Measurements from ENCODE around the gene CDADC1.

Gene CDADC1

DNA sequence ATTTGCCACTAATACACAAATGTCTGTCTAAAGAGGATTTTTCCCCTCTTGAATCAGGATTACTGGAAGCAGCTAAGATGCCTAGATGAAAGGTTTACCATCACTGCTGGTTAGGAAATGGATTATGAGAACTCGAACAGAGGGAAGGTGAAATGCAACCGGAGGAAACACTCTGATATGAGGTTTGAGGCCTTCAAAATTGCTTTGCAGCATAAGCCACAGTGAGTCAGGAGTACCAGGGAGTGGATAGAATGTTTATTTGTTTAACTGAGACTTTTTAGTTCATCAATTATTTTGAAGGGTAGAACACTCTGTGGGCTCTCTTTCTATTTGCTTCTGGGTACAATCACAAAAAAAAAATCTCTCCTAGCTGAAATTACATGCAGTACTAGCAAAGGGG is 18.1 kb downstream of the CDADC1 start:
- DNase-seq, result no peak
- H3K9me3 Mint-ChIP-seq, result no peaks in the 10 kb centered on the region
- peaks cover 7% of the 10 kb centered on the region for H3K4me1 Mint-ChIP-seq
- TF ChIP-seq, protein P1, sequence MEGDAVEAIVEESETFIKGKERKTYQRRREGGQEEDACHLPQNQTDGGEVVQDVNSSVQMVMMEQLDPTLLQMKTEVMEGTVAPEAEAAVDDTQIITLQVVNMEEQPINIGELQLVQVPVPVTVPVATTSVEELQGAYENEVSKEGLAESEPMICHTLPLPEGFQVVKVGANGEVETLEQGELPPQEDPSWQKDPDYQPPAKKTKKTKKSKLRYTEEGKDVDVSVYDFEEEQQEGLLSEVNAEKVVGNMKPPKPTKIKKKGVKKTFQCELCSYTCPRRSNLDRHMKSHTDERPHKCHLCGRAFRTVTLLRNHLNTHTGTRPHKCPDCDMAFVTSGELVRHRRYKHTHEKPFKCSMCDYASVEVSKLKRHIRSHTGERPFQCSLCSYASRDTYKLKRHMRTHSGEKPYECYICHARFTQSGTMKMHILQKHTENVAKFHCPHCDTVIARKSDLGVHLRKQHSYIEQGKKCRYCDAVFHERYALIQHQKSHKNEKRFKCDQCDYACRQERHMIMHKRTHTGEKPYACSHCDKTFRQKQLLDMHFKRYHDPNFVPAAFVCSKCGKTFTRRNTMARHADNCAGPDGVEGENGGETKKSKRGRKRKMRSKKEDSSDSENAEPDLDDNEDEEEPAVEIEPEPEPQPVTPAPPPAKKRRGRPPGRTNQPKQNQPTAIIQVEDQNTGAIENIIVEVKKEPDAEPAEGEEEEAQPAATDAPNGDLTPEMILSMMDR (IDR thresholded peaks at IDR 0.05), result no peak
- H3K36me3 Mint-ChIP-seq (ENCODE audit: low read depth), result peaks cover 17% of the 10 kb centered on the region
- H3K27ac Mint-ChIP-seq, result no peak overlapping the region
- no peak overlapping the region for H3K4me3 Mint-ChIP-seq
- H3K27me3 Mint-ChIP-seq (ENCODE audit: low read depth, poor library complexity), result no peaks in the 10 kb centered on the region

- H3K27me3 Mint-ChIP-seq (ENCODE audit: low read depth, poor library complexity), result no peaks in the 10 kb centered on the region
- no peak overlapping the region for H3K27ac Mint-ChIP-seq
- H3K4me3 Mint-ChIP-seq, result no peak overlapping the region
- no peak for DNase-seq
- no peaks in the 10 kb centered on the region for H3K4me1 Mint-ChIP-seq
- H3K36me3 Mint-ChIP-seq (ENCODE audit: low read depth), result peaks cover 8% of the 10 kb centered on the region
- no peaks in the 10 kb centered on the region for H3K9me3 Mint-ChIP-seq
- TF ChIP-seq, protein P1 (IDR thresholded peaks at IDR 0.05), result no peak
Measured at GRCh38 chr13:49271264-49271663, 23.5 kb downstream of the CDADC1 start.

DNA sequence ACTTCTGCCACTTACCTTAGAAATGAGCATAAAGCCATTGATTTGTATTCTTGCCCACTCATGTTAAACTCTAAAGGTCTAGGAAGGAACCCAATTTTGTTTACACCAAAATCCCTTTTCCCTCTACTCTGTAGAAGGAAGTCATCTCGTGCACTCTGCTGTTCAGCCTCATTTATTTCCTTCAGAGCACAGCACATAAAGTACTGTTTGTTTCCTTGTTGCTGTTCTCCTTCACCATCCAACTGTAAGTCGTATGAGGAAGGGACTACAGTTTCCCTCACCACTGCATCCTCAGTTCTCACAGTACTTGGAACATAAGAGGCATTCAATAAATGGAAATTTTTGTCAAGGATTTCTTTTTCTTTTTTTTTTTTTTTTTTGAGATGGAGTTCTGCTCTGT is 24.6 kb downstream of the CDADC1 start:
- Mint-ChIP-seq H3K36me3 (ENCODE audit: low read depth) (peaks cover 8% of the 10 kb centered on the region), H3K27me3 (ENCODE audit: low read depth, poor library complexity) (no peaks in the 10 kb centered on the region), H3K27ac (no peak overlapping the region), H3K4me1 (no peaks in the 10 kb centered on the region), H3K9me3 (no peaks in the 10 kb centered on the region), H3K4me3 (no peak overlapping the region)
- DNase-seq, result no peak
- TF ChIP-seq, protein P1 (IDR thresholded peaks at IDR 0.05), result no peak

GRCh38 chr13:49278211-49278610 is 30.5 kb downstream of the CDADC1 start:
- Mint-ChIP-seq H3K9me3 (no peaks in the 10 kb centered on the region), H3K27me3 (ENCODE audit: low read depth, poor library complexity) (no peaks in the 10 kb centered on the region), H3K4me1 (peaks cover 7% of the 10 kb centered on the region), H3K36me3 (ENCODE audit: low read depth) (no peaks in the 10 kb centered on the region), H3K27ac (no peak overlapping the region), H3K4me3 (no peak overlapping the region)
- DNase-seq, result no peak
- TF ChIP-seq, protein P1 (IDR thresholded peaks at IDR 0.05), result no peak

DNA sequence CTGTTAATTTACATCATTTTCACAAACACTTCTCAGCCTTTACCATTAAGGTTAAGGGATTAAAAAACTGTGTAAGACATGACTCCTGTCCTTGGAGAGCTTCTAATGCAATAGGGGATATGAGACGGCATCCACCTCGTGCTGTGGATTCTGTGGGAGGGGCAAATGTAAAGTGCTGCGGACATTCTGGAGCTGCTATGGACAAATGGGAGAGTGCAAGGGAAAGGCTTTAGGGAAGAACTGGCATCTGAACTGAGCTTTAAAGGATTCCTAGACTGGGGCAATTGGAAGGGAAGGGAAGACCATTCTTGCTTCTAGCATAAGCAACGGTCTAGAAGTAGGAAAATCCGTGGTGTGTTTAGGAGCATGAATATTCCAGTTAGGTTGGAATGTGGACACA is 31.4 kb downstream of the CDADC1 start:
- Mint-ChIP-seq H3K4me3 (no peak overlapping the region), H3K36me3 (ENCODE audit: low read depth) (no peaks in the 10 kb centered on the region), H3K27ac (peak overlapping the region; percentile 51), H3K9me3 (no peaks in the 10 kb centered on the region), H3K4me1 (peaks cover 7% of the 10 kb centered on the region), H3K27me3 (ENCODE audit: low read depth, poor library complexity) (no peaks in the 10 kb centered on the region)
- TF ChIP-seq, protein P1 (IDR thresholded peaks at IDR 0.05), result no peak
- no peak for DNase-seq

- Mint-ChIP-seq H3K4me3 (no peak overlapping the region), H3K27ac (no peak overlapping the region), H3K36me3 (ENCODE audit: low read depth) (no peaks in the 10 kb centered on the region), H3K4me1 (peaks cover 7% of the 10 kb centered on the region), H3K27me3 (ENCODE audit: low read depth, poor library complexity) (peaks cover 4% of the 10 kb centered on the region), H3K9me3 (no peaks in the 10 kb centered on the region)
- TF ChIP-seq, protein P1 (IDR thresholded peaks at IDR 0.05), result no peak
- no peak for DNase-seq
Measured at GRCh38 chr13:49279885-49280284, 32.2 kb downstream of the CDADC1 start.

Measured in nephron progenitor cell (in vitro differentiated cells).